Measurements from ENCODE around the gene AGAP1. TPM values are rescaled to one million over a fixed set of nuclear protein-coding genes. Genes with fewer than 3 reads are reported as not detected.

AGAP1 gene
- total RNA-seq, 2 donors from 2014 or later = 16.1 to 40.1 TPM

DNA sequence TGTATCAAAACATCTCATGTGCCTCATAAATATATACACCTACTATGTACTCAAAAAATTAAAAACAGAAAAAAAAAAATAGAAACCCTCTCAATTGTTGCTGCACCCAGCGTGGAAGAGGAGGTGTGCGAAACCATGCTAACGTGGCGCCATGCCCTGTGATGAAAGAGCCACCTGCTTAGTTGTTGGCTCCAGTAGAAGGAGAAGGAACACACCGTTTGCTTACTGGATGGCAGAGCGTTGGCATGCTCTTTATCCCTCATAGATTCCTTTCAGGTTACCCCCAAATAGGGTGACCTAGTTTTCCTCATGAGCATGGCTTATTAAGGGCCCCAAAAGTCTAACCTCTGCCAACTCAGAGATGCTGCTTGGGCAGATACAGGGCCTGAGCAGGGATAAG is 332.1 kb downstream of the AGAP1 start:
- no peak for TF ChIP-seq POLR2AphosphoS5 (IDR thresholded peaks at IDR 0.05)
- TF ChIP-seq, protein P1, sequence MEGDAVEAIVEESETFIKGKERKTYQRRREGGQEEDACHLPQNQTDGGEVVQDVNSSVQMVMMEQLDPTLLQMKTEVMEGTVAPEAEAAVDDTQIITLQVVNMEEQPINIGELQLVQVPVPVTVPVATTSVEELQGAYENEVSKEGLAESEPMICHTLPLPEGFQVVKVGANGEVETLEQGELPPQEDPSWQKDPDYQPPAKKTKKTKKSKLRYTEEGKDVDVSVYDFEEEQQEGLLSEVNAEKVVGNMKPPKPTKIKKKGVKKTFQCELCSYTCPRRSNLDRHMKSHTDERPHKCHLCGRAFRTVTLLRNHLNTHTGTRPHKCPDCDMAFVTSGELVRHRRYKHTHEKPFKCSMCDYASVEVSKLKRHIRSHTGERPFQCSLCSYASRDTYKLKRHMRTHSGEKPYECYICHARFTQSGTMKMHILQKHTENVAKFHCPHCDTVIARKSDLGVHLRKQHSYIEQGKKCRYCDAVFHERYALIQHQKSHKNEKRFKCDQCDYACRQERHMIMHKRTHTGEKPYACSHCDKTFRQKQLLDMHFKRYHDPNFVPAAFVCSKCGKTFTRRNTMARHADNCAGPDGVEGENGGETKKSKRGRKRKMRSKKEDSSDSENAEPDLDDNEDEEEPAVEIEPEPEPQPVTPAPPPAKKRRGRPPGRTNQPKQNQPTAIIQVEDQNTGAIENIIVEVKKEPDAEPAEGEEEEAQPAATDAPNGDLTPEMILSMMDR (IDR thresholded peaks at IDR 0.05) = no peak
- no peak for TF ChIP-seq POLR2A (IDR thresholded peaks at IDR 0.05)
- Histone ChIP-seq H3K36me3 (no peaks in the 10 kb centered on the region), H3K27ac (no peak overlapping the region), H3K4me1 (replicated peaks) (no peaks in the 10 kb centered on the region), H3K9me3 (no peaks in the 10 kb centered on the region), H3K27me3 (replicated peaks; ENCODE audit: insufficient read depth) (no peaks in the 10 kb centered on the region), H3K4me3 (no peak overlapping the region)
- intact Hi-C loops (cut with DNase I) = no loop called here
- WGBS = 95% methylated on average over 6 of the region's 6 CpGs
- DNase-seq (ENCODE audit: low spot score) = no peak

DNA sequence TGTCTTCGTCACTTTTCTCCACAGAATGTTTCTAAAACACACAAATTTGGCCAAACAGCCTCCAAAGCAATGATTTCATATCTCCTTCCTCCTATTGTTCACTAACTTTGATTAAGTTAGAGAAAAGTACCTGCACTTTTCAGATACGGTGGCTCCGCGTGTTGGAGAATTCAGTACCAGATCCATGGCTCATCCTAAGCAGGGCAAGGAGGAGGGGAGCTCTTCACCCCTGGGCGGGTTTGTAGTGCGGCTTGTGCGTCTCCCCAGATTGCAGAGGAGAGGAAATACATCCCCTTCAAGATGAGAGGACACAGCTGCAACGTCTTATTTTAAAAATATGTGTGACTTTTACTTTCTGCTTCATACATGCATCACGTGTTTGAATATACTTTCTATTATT is 333.0 kb downstream of the AGAP1 start:
- intact Hi-C loops (cut with DNase I) = no loop called here
- Histone ChIP-seq H3K9me3 (no peaks in the 10 kb centered on the region), H3K4me3 (no peak overlapping the region), H3K36me3 (no peaks in the 10 kb centered on the region), H3K27ac (no peak overlapping the region), H3K27me3 (replicated peaks; ENCODE audit: insufficient read depth) (no peaks in the 10 kb centered on the region), H3K4me1 (replicated peaks) (no peaks in the 10 kb centered on the region)
- no peak for DNase-seq (ENCODE audit: low spot score)
- no peak for TF ChIP-seq POLR2A (IDR thresholded peaks at IDR 0.05)
- TF ChIP-seq, protein P1 (IDR thresholded peaks at IDR 0.05) = no peak
- no peak for TF ChIP-seq POLR2AphosphoS5 (IDR thresholded peaks at IDR 0.05)
- 90% methylated on average over 9 of the region's 9 CpGs for WGBS

DNA sequence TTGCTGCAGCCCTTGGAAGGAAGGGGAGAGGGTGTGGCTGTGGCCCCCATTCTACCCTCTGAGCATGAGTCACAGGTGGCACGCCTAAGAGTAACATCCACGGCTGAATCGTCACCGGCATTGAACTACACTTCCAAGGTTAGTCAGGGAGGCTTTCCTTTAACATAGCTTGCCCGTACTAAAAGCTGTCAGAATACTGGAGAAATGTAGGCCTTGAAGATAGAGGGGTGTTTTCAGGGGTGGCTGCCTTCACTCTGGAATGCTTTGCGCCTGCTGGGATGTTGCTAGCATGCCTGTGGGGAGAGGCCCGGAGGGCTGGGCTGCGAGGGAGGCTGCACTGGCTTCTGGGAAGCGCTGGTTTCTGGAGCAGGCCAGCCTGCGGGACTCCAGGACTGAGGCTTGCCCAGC is 333.7 kb downstream of the AGAP1 start:
- Histone ChIP-seq H3K36me3 (no peaks in the 10 kb centered on the region), H3K27me3 (replicated peaks; ENCODE audit: insufficient read depth) (no peaks in the 10 kb centered on the region), H3K4me1 (replicated peaks) (no peaks in the 10 kb centered on the region), H3K4me3 (no peak overlapping the region), H3K27ac (no peak overlapping the region), H3K9me3 (no peaks in the 10 kb centered on the region)
- DNase-seq (ENCODE audit: low spot score) = no peak
- 90% methylated on average over 10 of the region's 10 CpGs for WGBS
- intact Hi-C loops (cut with DNase I) = no loop called here
- TF ChIP-seq, protein P1 (IDR thresholded peaks at IDR 0.05) = no peak
- TF ChIP-seq POLR2AphosphoS5 (IDR thresholded peaks at IDR 0.05) = no peak
- no peak for TF ChIP-seq POLR2A (IDR thresholded peaks at IDR 0.05)

DNA sequence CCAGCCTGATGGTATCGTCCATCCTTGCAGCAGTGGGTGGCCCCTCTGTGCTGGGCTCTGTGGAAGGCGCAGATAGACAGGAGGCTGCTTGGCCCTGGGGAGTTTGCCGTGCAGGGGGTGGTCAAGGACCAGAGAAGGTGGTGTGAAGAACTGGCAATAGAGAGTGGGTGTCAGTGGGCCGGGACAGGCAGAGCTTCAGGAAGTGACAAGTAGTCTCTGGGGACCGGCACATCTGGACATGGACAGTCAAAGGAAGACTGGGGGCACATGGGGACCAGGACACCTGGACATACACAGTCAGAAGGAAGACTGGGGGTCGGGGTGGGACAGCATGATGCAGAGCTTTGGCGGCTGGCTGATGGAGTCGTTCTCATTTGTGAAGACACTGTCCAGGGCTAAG is 335.9 kb downstream of the AGAP1 start:
- H3K4me3 ChIP-seq = no peak overlapping the region
- H3K4me1 ChIP-seq (replicated peaks) = no peaks in the 10 kb centered on the region
- H3K9me3 ChIP-seq = no peaks in the 10 kb centered on the region
- intact Hi-C loops (cut with DNase I) = no loop called here
- DNase-seq (ENCODE audit: low spot score) = no peak
- no peak overlapping the region for H3K27ac ChIP-seq
- no peaks in the 10 kb centered on the region for H3K27me3 ChIP-seq (replicated peaks; ENCODE audit: insufficient read depth)
- TF ChIP-seq, protein P1 (IDR thresholded peaks at IDR 0.05) = no peak
- TF ChIP-seq POLR2A (IDR thresholded peaks at IDR 0.05) (no peak), POLR2AphosphoS5 (IDR thresholded peaks at IDR 0.05) (no peak)
- H3K36me3 ChIP-seq = no peaks in the 10 kb centered on the region
- 93% methylated on average over 8 of the region's 8 CpGs for WGBS

DNA sequence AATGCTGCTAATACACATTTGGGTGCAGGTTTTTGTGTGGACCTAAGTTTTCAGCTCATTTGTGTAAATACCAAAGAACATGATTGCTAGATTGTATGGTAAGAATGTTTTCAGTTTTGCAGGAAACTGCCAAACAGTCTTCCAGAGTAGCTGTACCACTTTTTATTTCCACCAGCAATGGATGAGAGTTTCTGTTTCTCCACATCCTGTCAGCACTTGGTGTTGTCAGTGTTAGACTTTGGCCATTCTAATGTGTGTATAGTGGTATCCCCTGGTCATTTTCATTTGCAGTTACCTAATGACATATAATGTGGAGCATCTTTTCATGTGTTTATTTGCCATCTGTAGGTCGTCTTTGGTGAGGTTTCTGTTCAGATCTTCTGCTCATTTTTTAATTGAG is 337.9 kb downstream of the AGAP1 start:
- no peak for DNase-seq (ENCODE audit: low spot score)
- Histone ChIP-seq H3K9me3 (no peaks in the 10 kb centered on the region), H3K4me3 (no peak overlapping the region), H3K4me1 (replicated peaks) (no peaks in the 10 kb centered on the region), H3K27ac (no peak overlapping the region), H3K36me3 (no peaks in the 10 kb centered on the region), H3K27me3 (replicated peaks; ENCODE audit: insufficient read depth) (no peaks in the 10 kb centered on the region)
- 73% methylated on average over 1 of the region's 1 CpG for WGBS
- TF ChIP-seq, protein P1 (IDR thresholded peaks at IDR 0.05) = no peak
- TF ChIP-seq POLR2A (IDR thresholded peaks at IDR 0.05) (no peak), POLR2AphosphoS5 (IDR thresholded peaks at IDR 0.05) (no peak)
- intact Hi-C loops (cut with DNase I) = no loop called here
